H9 (cell line): ENCODE measurements around the gene ATP6V0B. TPM values are rescaled to one million over a fixed set of nuclear protein-coding genes. Genes with fewer than 3 reads are reported as not detected.

ENCODE experiments used
- DNase-seq: peaks from one replicate; pipeline ENCODE4 v3.0.0-alpha.2; 2017
- H2AFZ ChIP-seq: one replicate; pipeline ENCODE4 v1.6.1; 2013; ENCODE audit warnings: mild to moderate bottlenecking, low read length, control low read depth, moderate library complexity
- H2AK5ac ChIP-seq: 2 replicates; pipeline ENCODE4 v1.6.1; 2013; ENCODE audit warnings: low read length, control low read depth, mixed read lengths; ENCODE audit not compliant: insufficient read length
- H2BK120ac ChIP-seq: one replicate; pipeline ENCODE4 v1.6.1; 2013; ENCODE audit warnings: low read depth, mild to moderate bottlenecking, low read length, control low read depth, inconsistent platforms; ENCODE audit not compliant: poor library complexity, severe bottlenecking
- H2BK12ac ChIP-seq: 2 replicates; pipeline ENCODE4 v1.6.1; 2013; ENCODE audit warnings: low read length, control low read depth, mixed read lengths, low read depth; ENCODE audit not compliant: insufficient read length
- H2BK15ac ChIP-seq: 2 replicates; pipeline ENCODE4 v1.6.1; 2013; ENCODE audit warnings: low read depth, low read length, control low read depth
- H2BK20ac ChIP-seq: one replicate; pipeline ENCODE4 v1.6.1; 2013; ENCODE audit warnings: low read depth, mild to moderate bottlenecking, low read length, control low read depth, inconsistent platforms; ENCODE audit not compliant: poor library complexity, severe bottlenecking
- H2BK5ac ChIP-seq: 2 replicates; pipeline ENCODE4 v1.6.1; 2013; ENCODE audit warnings: low read length, control low read depth, mixed read lengths; ENCODE audit not compliant: insufficient read length
- H3K14ac ChIP-seq: 2 replicates; pipeline ENCODE4 v1.6.1; 2013; ENCODE audit warnings: low read length, control low read depth; ENCODE audit not compliant: insufficient read depth
- H3K18ac ChIP-seq: 2 replicates; pipeline ENCODE4 v1.6.1; 2013; ENCODE audit warnings: low read depth, mild to moderate bottlenecking, mixed read lengths, low read length, control low read depth; ENCODE audit not compliant: insufficient read length
- H3K23ac ChIP-seq: 2 replicates; pipeline ENCODE4 v1.6.1; 2013; ENCODE audit warnings: low read length, control low read depth, mixed read lengths, low read depth; ENCODE audit not compliant: insufficient read length
- H3K23me2 ChIP-seq: 2 replicates; pipeline ENCODE4 v1.6.1; 2013; ENCODE audit warnings: low read depth, mild to moderate bottlenecking, mixed read lengths, low read length, control low read depth; ENCODE audit not compliant: insufficient read length, poor library complexity, severe bottlenecking
- H3K27ac ChIP-seq: 2 replicates; pipeline ENCODE4 v1.5.1; 2013; ENCODE audit warnings: low read length, control low read depth, mixed read lengths, low read depth; ENCODE audit not compliant: insufficient read length
- H3K27me3 ChIP-seq: 2 replicates; pipeline ENCODE4 v1.6.1; 2013; ENCODE audit warnings: low read length, control low read depth, inconsistent platforms; ENCODE audit not compliant: insufficient read depth
- H3K4ac ChIP-seq: 2 replicates; pipeline ENCODE4 v1.6.1; 2013; ENCODE audit warnings: low read depth, mild to moderate bottlenecking, control low read depth, inconsistent platforms, low read length, moderate library complexity
- H3K4me1 ChIP-seq: 2 replicates; pipeline ENCODE4 v1.6.1; 2013; ENCODE audit warnings: low read length, control low read depth, inconsistent platforms; ENCODE audit not compliant: insufficient read depth
- H3K4me2 ChIP-seq: 2 replicates; pipeline ENCODE4 v1.6.1; 2013; ENCODE audit warnings: low read length, control low read depth, mixed read lengths; ENCODE audit not compliant: insufficient read length, insufficient read depth
- H3K56ac ChIP-seq: 2 replicates; pipeline ENCODE4 v1.6.1; 2013; ENCODE audit warnings: low read depth, mild to moderate bottlenecking, mixed read lengths, low read length, control low read depth; ENCODE audit not compliant: insufficient read length
- H3K79me1 ChIP-seq: 2 replicates; pipeline ENCODE4 v1.6.1; 2013; ENCODE audit warnings: low read depth, mild to moderate bottlenecking, moderate library complexity, low read length, control low read depth, inconsistent platforms; ENCODE audit not compliant: insufficient read depth, poor library complexity, severe bottlenecking
- H3K79me2 ChIP-seq: 2 replicates; pipeline ENCODE4 v1.6.1; 2013; ENCODE audit warnings: low read length, control low read depth, inconsistent platforms; ENCODE audit not compliant: insufficient read depth
- H3K9ac ChIP-seq: 2 replicates; pipeline ENCODE4 v1.6.1; 2013; ENCODE audit warnings: low read length, control low read depth, mixed read lengths; ENCODE audit not compliant: insufficient read length; ENCODE audit errors: extremely low read depth
- H3K9me3 ChIP-seq: one replicate; pipeline ENCODE4 v1.6.1; 2013; ENCODE audit warnings: low read depth, low read length, inconsistent platforms; ENCODE audit not compliant: control insufficient read depth
- H3T11ph ChIP-seq: one replicate; pipeline ENCODE4 v1.6.1; 2013; ENCODE audit warnings: mild to moderate bottlenecking, low read length, control low read depth, inconsistent platforms
- H4K20me1 ChIP-seq: one replicate; pipeline ENCODE4 v1.6.1; 2013; ENCODE audit not compliant: control insufficient read depth, insufficient read length, insufficient read depth
- H4K5ac ChIP-seq: 2 replicates; pipeline ENCODE4 v1.6.1; 2013; ENCODE audit warnings: low read depth, mild to moderate bottlenecking, mixed read lengths, low read length, control low read depth; ENCODE audit not compliant: insufficient read length
- H4K8ac ChIP-seq: replicated peaks from 2 replicates; pipeline ENCODE4 v1.6.1; 2013; ENCODE audit warnings: low read length, control low read depth, mixed read lengths, low read depth; ENCODE audit not compliant: insufficient read length
- H4K91ac ChIP-seq: 2 replicates; pipeline ENCODE4 v1.6.1; 2013; ENCODE audit warnings: low read depth, mild to moderate bottlenecking, moderate library complexity, mixed read lengths, low read length, control low read depth; ENCODE audit not compliant: insufficient read length
- H3K27ac Mint-ChIP-seq, 3 experiments: 2 replicates in 2 of 3; 3 replicates in 1 of 3; pipeline ENCODE4 v1.8.0; 2020 to 2021; ENCODE audit warnings: mixed read lengths in 3 of 3, mild to moderate bottlenecking in 1 of 3, moderate library complexity in 1 of 3
- H3K27me3 Mint-ChIP-seq: 2 replicates; pipeline ENCODE4 v1.8.0; 2021; ENCODE audit warnings: low read depth, mild to moderate bottlenecking, moderate library complexity, mixed read lengths
- H3K36me3 Mint-ChIP-seq, 3 experiments: 2 replicates in 2 of 3; 3 replicates in 1 of 3; pipeline ENCODE4 v1.8.0; 2020 to 2021; ENCODE audit warnings: low read depth in 3 of 3, mixed read lengths in 3 of 3; ENCODE audit not compliant: insufficient read depth in 1 of 3
- H3K4me1 Mint-ChIP-seq, 2 experiments: 2 replicates each; pipeline ENCODE4 v1.8.0; 2020; ENCODE audit warnings: mixed read lengths in 2 of 2
- H3K4me3 Mint-ChIP-seq, 2 experiments: 2 replicates in 1 of 2; 3 replicates in 1 of 2; pipeline ENCODE4 v1.8.0; 2020 to 2021; ENCODE audit warnings: mild to moderate bottlenecking in 2 of 2, mixed read lengths in 2 of 2, moderate library complexity in 1 of 2
- H3K9me3 Mint-ChIP-seq, 2 experiments: 2 replicates in 1 of 2; 3 replicates in 1 of 2; pipeline ENCODE4 v1.8.0; 2020; ENCODE audit warnings: mild to moderate bottlenecking in 2 of 2, mixed read lengths in 2 of 2, moderate library complexity in 1 of 2
- CTCF ChIP-seq: fragments of 200-600 bp; sonication (generic); conservative IDR thresholded peaks from 3 replicates; pipeline ENCODE4 v1.8.0; 2021; ENCODE audit warnings: antibody characterized with exemption, mild to moderate bottlenecking
- WGBS: extraction: QIAGEN DNeasy Blood & Tissue Kit; methylation state at CpG from one replicate; pipeline ENCODE4 v1.1.7; 2013; ENCODE audit warnings: missing lambda C conversion rate, low lambda C conversion rate, mixed read lengths; ENCODE audit not compliant: insufficient read length; ENCODE audit errors: extremely low coverage; 5-methylcytosine and 5-hydroxymethylcytosine counted together
- total RNA-seq: library from RNA; stranded (reverse); gene quantifications from 2 replicates; pipeline ENCODE4 v1.2.1, GENCODE V29; 2021

Gene ATP6V0B
- total RNA-seq, 1 experiment from 2014 or later = 131 TPM

GRCh38 chr1:43952731-43953346 lies 21.9 kb upstream of the ATP6V0B start:
- H3T11ph ChIP-seq = no peak overlapping the region
- no peaks in the 10 kb centered on the region for H3K27me3 ChIP-seq
- H3K4me1 ChIP-seq = no peaks in the 10 kb centered on the region
- H2AFZ ChIP-seq = no peak overlapping the region
- no peak overlapping the region for H2AK5ac ChIP-seq
- Mint-ChIP-seq H3K27me3 (no peaks in the 10 kb centered on the region), H3K36me3 (peaks cover 0 to 18% (median 12%) of the 10 kb centered on the region in 3 experiments; a peak in 5 of 7 replicates), H3K4me3 (no peak overlapping the region), H3K27ac (peak overlapping the region in 2 of 3 experiments; percentile 21 to 60; a peak in 2 of 7 replicates), H3K4me1 (peaks cover 11 to 13% of the 10 kb centered on the region in 2 experiments), H3K9me3 (no peaks in the 10 kb centered on the region)
- H2BK12ac ChIP-seq = no peak overlapping the region
- no peaks in the 10 kb centered on the region for H3K9me3 ChIP-seq
- H2BK120ac ChIP-seq = no peak overlapping the region
- H4K8ac ChIP-seq = no peak overlapping the region
- no peak overlapping the region for H3K23ac ChIP-seq
- H2BK20ac ChIP-seq = no peak overlapping the region
- H3K4ac ChIP-seq = no peak overlapping the region
- 100% methylated on average over 1 of the region's 8 CpGs for WGBS
- H2BK5ac ChIP-seq = no peak overlapping the region
- no peak overlapping the region for H4K91ac ChIP-seq
- no peak overlapping the region for H4K5ac ChIP-seq
- H3K27ac ChIP-seq = no peak overlapping the region
- no peaks in the 10 kb centered on the region for H3K23me2 ChIP-seq
- no peaks in the 10 kb centered on the region for H4K20me1 ChIP-seq
- no peak overlapping the region for H3K56ac ChIP-seq
- no peak overlapping the region for H3K4me2 ChIP-seq
- H3K79me1 ChIP-seq = no peaks in the 10 kb centered on the region
- H3K14ac ChIP-seq = no peak overlapping the region
- no peak for TF ChIP-seq CTCF
- H3K79me2 ChIP-seq = no peaks in the 10 kb centered on the region
- no peak overlapping the region for H3K18ac ChIP-seq
- H3K9ac ChIP-seq = no peak overlapping the region
- DNase-seq = peak; percentile 91
- no peak overlapping the region for H2BK15ac ChIP-seq
